K562 (cell line): ENCODE measurements around the gene HSF4. TPM values are rescaled to one million over a fixed set of nuclear protein-coding genes. Genes with fewer than 3 reads are reported as not detected.

Experiments used
- CCAR2 ChIP-seq: fragments of 200-400 bp; formaldehyde crosslinking; IDR thresholded peaks from 2 replicates; pipeline ENCODE4 v1.6.1; 2017; ENCODE audit warnings: mild to moderate bottlenecking, low read depth, low read length
- CEBPB ChIP-seq: fragments of 450-650 bp; IDR thresholded peaks from 2 replicates; pipeline ENCODE4 v1.6.1; 2016; ENCODE audit warnings: missing genetic modification characterization, missing compliant biosample characterization
- EWSR1 ChIP-seq: fragments of 450-650 bp; IDR thresholded peaks from 2 replicates; pipeline ENCODE4 v1.6.1; 2018; ENCODE audit warnings: borderline replicate concordance, mild to moderate bottlenecking, low read depth, moderate library complexity; ENCODE audit not compliant: partially characterized antibody
- FOXP1 ChIP-seq: sonication (generic); formaldehyde crosslinking; IDR thresholded peaks from 2 replicates; pipeline ENCODE4 v1.8.0; 2022; ENCODE audit warnings: mild to moderate bottlenecking, missing genetic modification reagents
- HOXB6 ChIP-seq: fragments of 250-450 bp; sonication (Bioruptor Pico); IDR thresholded peaks from 2 replicates; pipeline ENCODE4 v1.5.1; 2022; ENCODE audit warnings: mild to moderate bottlenecking, borderline replicate concordance
- NFIC ChIP-seq: fragments of 450-650 bp; IDR thresholded peaks from 2 replicates; pipeline ENCODE4 v1.6.1; 2017; ENCODE audit warnings: mild to moderate bottlenecking, inconsistent platforms
- SMAD3 ChIP-seq: fragments of 450-650 bp; formaldehyde crosslinking; conservative IDR thresholded peaks from 2 replicates; pipeline ENCODE4 v1.4.0; 2020; ENCODE audit warnings: mild to moderate bottlenecking
- SMAD4 ChIP-seq: fragments of 250-450 bp; sonication (Bioruptor Pico); conservative IDR thresholded peaks from 2 replicates; pipeline ENCODE4 v1.8.0; 2021; ENCODE audit warnings: inconsistent platforms, mild to moderate bottlenecking, moderate library complexity
- THRAP3 ChIP-seq: fragments of 450-650 bp; IDR thresholded peaks from 2 replicates; pipeline ENCODE4 v1.6.1; 2016; ENCODE audit warnings: mild to moderate bottlenecking, inconsistent platforms, borderline replicate concordance
- TOE1 ChIP-seq, 2 experiments: fragments of 450-650 bp in 1 of 2; sonication (generic) in 1 of 2; formaldehyde crosslinking in 1 of 2; IDR thresholded peaks; 2 replicates each; pipeline versions ENCODE4 v1.7.1 to v1.8.0; 2016 to 2022; ENCODE audit warnings: borderline replicate concordance in 2 of 2, mild to moderate bottlenecking in 2 of 2, antibody characterized with exemption in 1 of 2, inconsistent platforms in 1 of 2, low read depth in 1 of 2, missing genetic modification reagents in 1 of 2, moderate library complexity in 1 of 2
- WHSC1 ChIP-seq: IDR thresholded peaks from one replicate; pipeline ENCODE4 v1.6.1; 2012; ENCODE audit warnings: low read length, control low read depth, inconsistent platforms
- ZNF316 ChIP-seq: fragments of 450-650 bp; IDR thresholded peaks from 2 replicates; pipeline ENCODE4 v1.6.1; 2016
- polyA plus RNA-seq, 8 experiments: library from polyadenylated mRNA; depleted of rRNA in 4 of 8; stranded (reverse) in 5 of 8; unstranded in 3 of 8; fragments of >200 nt; fragmentation: Nextera tagmentation in 2 of 8; fragmentation: Illumina TruSeq in 1 of 8; extraction: Ambion mirVana in 2 of 8; extraction: Trizol in 1 of 8; gene quantifications; 2 replicates each; pipeline versions ENCODE4 v1.2.1 to v1.2.3, GENCODE V29; 2011 to 2014; ENCODE audit warnings: inconsistent platforms in 1 of 8, missing spikeins in 1 of 8
- total RNA-seq, 7 experiments: library from RNA; depleted of rRNA in 6 of 7; stranded (reverse); fragments of >200 nt in 6 of 7; fragmentation: Illumina TruSeq in 2 of 7; extraction: Trizol in 2 of 7; gene quantifications; 2 replicates each; pipeline versions ENCODE4 v1.2.1 to v1.2.3, GENCODE V29; 2011 to 2021; ENCODE audit warnings: low replicate concordance in 1 of 7
- TF ChIP-seq, protein P1 (sequence below): sonication (generic); formaldehyde crosslinking; IDR thresholded peaks from 2 replicates; pipeline ENCODE4 v1.4.0; 2020; ENCODE audit warnings: mild to moderate bottlenecking, missing genetic modification reagents
- TF ChIP-seq, protein P2 (sequence below), 2 experiments: fragments of 150-350 bp in 1 of 2; IDR thresholded peaks; 2 replicates each; pipeline ENCODE4 v1.6.1; 2012 to 2016; ENCODE audit warnings: low read depth in 2 of 2, low read length in 2 of 2, mild to moderate bottlenecking in 1 of 2, moderate library complexity in 1 of 2
- TF ChIP-seq, protein P3 (sequence below): sonication (generic); formaldehyde crosslinking; IDR thresholded peaks from 2 replicates; pipeline ENCODE4 v1.8.0; 2022; ENCODE audit warnings: mild to moderate bottlenecking, missing genetic modification reagents
- TF ChIP-seq, protein P4 (sequence below), 2 experiments: fragments of 200-800 bp in 1 of 2; sonication (Bioruptor generic) in 1 of 2; sonication (generic) in 1 of 2; formaldehyde crosslinking in 1 of 2; IDR thresholded peaks in 1 of 2; conservative IDR thresholded peaks in 1 of 2; 2 replicates each; pipeline versions ENCODE4 v1.5.0 to v1.6.1; 2016 to 2020; ENCODE audit warnings: missing compliant biosample characterization in 1 of 2, missing genetic modification characterization in 1 of 2, missing genetic modification reagents in 1 of 2
- TF ChIP-seq, protein P5 (sequence below): fragments of 250-450 bp; sonication (Bioruptor Pico); IDR thresholded peaks from 2 replicates; pipeline ENCODE4 v1.4.0; 2020; ENCODE audit warnings: mild to moderate bottlenecking, moderate library complexity

Gene HSF4
- total and polyA plus RNA-seq, 9 of the 15 experiments (the other 6 are each of a cell fraction or from before 2014, with no cell fraction given) = 0.50 to 35.4 (median 8.8) TPM; not detected in 1

DNA sequence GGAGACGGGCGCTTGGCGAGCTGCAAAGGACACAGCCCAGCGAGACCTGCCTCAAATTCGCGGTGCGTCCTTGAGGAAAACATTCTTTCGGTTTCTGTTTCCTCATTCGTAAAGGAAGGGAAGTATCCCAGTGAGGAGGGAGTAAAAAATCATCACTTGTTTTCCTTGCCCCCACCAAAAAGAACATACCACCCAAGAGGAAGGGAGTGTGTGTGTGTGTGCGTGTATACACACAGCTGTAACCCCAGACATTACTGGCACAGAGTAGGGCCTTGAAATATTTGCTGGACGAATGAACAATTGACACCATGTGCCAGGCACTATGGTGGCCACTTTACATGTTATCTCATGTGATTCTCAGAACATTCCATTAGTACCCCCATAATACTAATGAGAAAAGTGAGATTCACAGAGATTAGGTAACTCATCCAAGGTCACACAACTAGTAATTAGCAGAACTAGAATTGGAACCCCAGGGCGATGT is 21.1 kb downstream of the HSF4 start (continued):
- TF ChIP-seq, protein P1, sequence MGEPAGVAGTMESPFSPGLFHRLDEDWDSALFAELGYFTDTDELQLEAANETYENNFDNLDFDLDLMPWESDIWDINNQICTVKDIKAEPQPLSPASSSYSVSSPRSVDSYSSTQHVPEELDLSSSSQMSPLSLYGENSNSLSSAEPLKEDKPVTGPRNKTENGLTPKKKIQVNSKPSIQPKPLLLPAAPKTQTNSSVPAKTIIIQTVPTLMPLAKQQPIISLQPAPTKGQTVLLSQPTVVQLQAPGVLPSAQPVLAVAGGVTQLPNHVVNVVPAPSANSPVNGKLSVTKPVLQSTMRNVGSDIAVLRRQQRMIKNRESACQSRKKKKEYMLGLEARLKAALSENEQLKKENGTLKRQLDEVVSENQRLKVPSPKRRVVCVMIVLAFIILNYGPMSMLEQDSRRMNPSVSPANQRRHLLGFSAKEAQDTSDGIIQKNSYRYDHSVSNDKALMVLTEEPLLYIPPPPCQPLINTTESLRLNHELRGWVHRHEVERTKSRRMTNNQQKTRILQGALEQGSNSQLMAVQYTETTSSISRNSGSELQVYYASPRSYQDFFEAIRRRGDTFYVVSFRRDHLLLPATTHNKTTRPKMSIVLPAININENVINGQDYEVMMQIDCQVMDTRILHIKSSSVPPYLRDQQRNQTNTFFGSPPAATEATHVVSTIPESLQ = 0 out of 2 replicates have a peak, but pooled peaks have one; percentile 1
- TF ChIP-seq HOXB6 (CRISPR knock-in tag) (no peak), WHSC1 (no peak), NFIC (no peak), CCAR2 (no peak), SMAD3 (CRISPR knock-in tag) (no peak), SMAD4 (CRISPR knock-in tag) (no peak), ZNF316 (no peak), THRAP3 (no peak), CEBPB (tag) (no peak), FOXP1 (CRISPR knock-in tag) (no peak), TOE1 (IDR thresholded peaks at IDR 0.05; ENCODE audit: borderline replicate concordance) (no peak), TOE1 (CRISPR knock-in tag; IDR thresholded peaks at IDR 0.05; ENCODE audit: borderline replicate concordance, low read depth) (0 out of 2 replicates have a peak, but pooled peaks have one; percentile 5), EWSR1 (no peak)
- TF ChIP-seq, protein P2, sequence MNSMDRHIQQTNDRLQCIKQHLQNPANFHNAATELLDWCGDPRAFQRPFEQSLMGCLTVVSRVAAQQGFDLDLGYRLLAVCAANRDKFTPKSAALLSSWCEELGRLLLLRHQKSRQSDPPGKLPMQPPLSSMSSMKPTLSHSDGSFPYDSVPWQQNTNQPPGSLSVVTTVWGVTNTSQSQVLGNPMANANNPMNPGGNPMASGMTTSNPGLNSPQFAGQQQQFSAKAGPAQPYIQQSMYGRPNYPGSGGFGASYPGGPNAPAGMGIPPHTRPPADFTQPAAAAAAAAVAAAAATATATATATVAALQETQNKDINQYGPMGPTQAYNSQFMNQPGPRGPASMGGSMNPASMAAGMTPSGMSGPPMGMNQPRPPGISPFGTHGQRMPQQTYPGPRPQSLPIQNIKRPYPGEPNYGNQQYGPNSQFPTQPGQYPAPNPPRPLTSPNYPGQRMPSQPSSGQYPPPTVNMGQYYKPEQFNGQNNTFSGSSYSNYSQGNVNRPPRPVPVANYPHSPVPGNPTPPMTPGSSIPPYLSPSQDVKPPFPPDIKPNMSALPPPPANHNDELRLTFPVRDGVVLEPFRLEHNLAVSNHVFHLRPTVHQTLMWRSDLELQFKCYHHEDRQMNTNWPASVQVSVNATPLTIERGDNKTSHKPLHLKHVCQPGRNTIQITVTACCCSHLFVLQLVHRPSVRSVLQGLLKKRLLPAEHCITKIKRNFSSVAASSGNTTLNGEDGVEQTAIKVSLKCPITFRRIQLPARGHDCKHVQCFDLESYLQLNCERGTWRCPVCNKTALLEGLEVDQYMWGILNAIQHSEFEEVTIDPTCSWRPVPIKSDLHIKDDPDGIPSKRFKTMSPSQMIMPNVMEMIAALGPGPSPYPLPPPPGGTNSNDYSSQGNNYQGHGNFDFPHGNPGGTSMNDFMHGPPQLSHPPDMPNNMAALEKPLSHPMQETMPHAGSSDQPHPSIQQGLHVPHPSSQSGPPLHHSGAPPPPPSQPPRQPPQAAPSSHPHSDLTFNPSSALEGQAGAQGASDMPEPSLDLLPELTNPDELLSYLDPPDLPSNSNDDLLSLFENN (IDR thresholded peaks at IDR 0.05; ENCODE audit: low read depth in 2 of 2, low read length in 2 of 2) = no peak
- TF ChIP-seq, protein P3, sequence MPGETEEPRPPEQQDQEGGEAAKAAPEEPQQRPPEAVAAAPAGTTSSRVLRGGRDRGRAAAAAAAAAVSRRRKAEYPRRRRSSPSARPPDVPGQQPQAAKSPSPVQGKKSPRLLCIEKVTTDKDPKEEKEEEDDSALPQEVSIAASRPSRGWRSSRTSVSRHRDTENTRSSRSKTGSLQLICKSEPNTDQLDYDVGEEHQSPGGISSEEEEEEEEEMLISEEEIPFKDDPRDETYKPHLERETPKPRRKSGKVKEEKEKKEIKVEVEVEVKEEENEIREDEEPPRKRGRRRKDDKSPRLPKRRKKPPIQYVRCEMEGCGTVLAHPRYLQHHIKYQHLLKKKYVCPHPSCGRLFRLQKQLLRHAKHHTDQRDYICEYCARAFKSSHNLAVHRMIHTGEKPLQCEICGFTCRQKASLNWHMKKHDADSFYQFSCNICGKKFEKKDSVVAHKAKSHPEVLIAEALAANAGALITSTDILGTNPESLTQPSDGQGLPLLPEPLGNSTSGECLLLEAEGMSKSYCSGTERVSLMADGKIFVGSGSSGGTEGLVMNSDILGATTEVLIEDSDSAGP (CRISPR knock-in tag) = no peak
- TF ChIP-seq, protein P4, sequence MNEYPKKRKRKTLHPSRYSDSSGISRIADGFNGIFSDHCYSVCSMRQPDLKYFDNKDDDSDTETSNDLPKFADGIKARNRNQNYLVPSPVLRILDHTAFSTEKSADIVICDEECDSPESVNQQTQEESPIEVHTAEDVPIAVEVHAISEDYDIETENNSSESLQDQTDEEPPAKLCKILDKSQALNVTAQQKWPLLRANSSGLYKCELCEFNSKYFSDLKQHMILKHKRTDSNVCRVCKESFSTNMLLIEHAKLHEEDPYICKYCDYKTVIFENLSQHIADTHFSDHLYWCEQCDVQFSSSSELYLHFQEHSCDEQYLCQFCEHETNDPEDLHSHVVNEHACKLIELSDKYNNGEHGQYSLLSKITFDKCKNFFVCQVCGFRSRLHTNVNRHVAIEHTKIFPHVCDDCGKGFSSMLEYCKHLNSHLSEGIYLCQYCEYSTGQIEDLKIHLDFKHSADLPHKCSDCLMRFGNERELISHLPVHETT (CRISPR knock-in tag; conservative IDR thresholded peaks at IDR 0.05 in 1 of 2, IDR thresholded peaks at IDR 0.05 in 1 of 2) = no peak
- TF ChIP-seq, protein P5, sequence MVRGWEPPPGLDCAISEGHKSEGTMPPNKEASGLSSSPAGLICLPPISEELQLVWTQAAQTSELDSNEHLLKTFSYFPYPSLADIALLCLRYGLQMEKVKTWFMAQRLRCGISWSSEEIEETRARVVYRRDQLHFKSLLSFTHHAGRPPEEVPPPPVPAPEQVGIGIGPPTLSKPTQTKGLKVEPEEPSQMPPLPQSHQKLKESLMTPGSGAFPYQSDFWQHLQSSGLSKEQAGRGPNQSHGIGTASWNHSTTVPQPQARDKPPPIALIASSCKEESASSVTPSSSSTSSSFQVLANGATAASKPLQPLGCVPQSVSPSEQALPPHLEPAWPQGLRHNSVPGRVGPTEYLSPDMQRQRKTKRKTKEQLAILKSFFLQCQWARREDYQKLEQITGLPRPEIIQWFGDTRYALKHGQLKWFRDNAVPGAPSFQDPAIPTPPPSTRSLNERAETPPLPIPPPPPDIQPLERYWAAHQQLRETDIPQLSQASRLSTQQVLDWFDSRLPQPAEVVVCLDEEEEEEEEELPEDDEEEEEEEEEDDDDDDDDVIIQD (CRISPR knock-in tag) = no peak
